Measurements from ENCODE around the gene CMSS1. TPM values are rescaled to one million over a fixed set of nuclear protein-coding genes. Genes with fewer than 3 reads are reported as not detected.

The CMSS1 gene
- total RNA-seq, 1 experiment from 2014 or later, result 64.1 TPM

GRCh38 chr3:100110162-100110561 lies 292.5 kb downstream of the CMSS1 start:
- ChIA-PET CTCF (no interaction called here), POLR2A (no interaction called here), RAD21 (ENCODE audit: low non-redundant PET in 1 of 2, low total read pairs in 2 of 2, uncharacterized antibody in 2 of 2, unreplicated experiment in 2 of 2) (no interaction called here)
- no peaks in the 10 kb centered on the region for H3K4me1 ChIP-seq (ENCODE audit: control insufficient read depth in 1 of 2, insufficient read depth in 2 of 2, low read length in 2 of 2)
- BruUV-seq (replicated peaks), result no TSS peak
- H3K27ac ChIP-seq (ENCODE audit: low read depth, low read length), result no peak overlapping the region
- no peak overlapping the region for H3K9ac ChIP-seq (ENCODE audit: low read length)
- intact Hi-C loops (cut with micrococcal nuclease), result no loop called here
- no peak overlapping the region for H3K4me2 ChIP-seq (ENCODE audit: low read length)
- H3K4me3 ChIP-seq (replicated peaks in 1 of 2; ENCODE audit: low read depth in 1 of 2, low read length in 2 of 2), result no peak overlapping the region
- H3K9me2 ChIP-seq (ENCODE audit: insufficient read depth), result no peaks in the 10 kb centered on the region
- H3K36me3 ChIP-seq (ENCODE audit: control insufficient read depth in 1 of 2, insufficient read depth in 2 of 2, low read length in 2 of 2), result no peaks in the 10 kb centered on the region
- no peaks in the 10 kb centered on the region for H3K79me2 ChIP-seq (ENCODE audit: insufficient read depth, low read length)
- ATAC-seq (no peak), DNase-seq (ENCODE audit: low read depth, low spot score) (no peak)
- H2AFZ ChIP-seq (ENCODE audit: low read depth, low read length, poor library complexity, severe bottlenecking), result no peak overlapping the region
- no peaks in the 10 kb centered on the region for H3K27me3 ChIP-seq (ENCODE audit: insufficient read depth, low read length)
- H4K20me1 ChIP-seq (ENCODE audit: insufficient read depth), result no peaks in the 10 kb centered on the region
- H3K9me3 ChIP-seq (ENCODE audit: control insufficient read depth in 1 of 2, insufficient read depth in 1 of 2, low read depth in 1 of 2, low read length in 2 of 2), result no peaks in the 10 kb centered on the region
- TF ChIP-seq SRF (IDR thresholded peaks at IDR 0.05; ENCODE audit: low read depth), result no peak
- TF ChIP-seq FOSL1 (IDR thresholded peaks at IDR 0.05; ENCODE audit: low read depth), result no peak
- no peak for TF ChIP-seq EZH2phosphoT487 (IDR thresholded peaks at IDR 0.05; ENCODE audit: borderline replicate concordance)
- TF ChIP-seq TCF7L2 (IDR thresholded peaks at IDR 0.05; ENCODE audit: borderline replicate concordance, extremely low read depth, insufficient read depth, insufficient read length), result no peak
- no peak for TF ChIP-seq EGR1 (IDR thresholded peaks at IDR 0.05; ENCODE audit: low read depth)
- no peak for TF ChIP-seq POLR2AphosphoS5 (IDR thresholded peaks at IDR 0.05; ENCODE audit: low read depth, low read length)
- TF ChIP-seq POLR2A (IDR thresholded peaks at IDR 0.05; ENCODE audit: borderline replicate concordance, extremely low read depth, insufficient read depth, insufficient read length), result no peak
- no peak for TF ChIP-seq RAD21 (IDR thresholded peaks at IDR 0.05; ENCODE audit: low read depth)
- no peak for TF ChIP-seq ATF3 (IDR thresholded peaks at IDR 0.05)
- no peak for TF ChIP-seq YY1 (IDR thresholded peaks at IDR 0.05; ENCODE audit: extremely low read depth, insufficient replicate concordance, low read depth, low read length)

DNA sequence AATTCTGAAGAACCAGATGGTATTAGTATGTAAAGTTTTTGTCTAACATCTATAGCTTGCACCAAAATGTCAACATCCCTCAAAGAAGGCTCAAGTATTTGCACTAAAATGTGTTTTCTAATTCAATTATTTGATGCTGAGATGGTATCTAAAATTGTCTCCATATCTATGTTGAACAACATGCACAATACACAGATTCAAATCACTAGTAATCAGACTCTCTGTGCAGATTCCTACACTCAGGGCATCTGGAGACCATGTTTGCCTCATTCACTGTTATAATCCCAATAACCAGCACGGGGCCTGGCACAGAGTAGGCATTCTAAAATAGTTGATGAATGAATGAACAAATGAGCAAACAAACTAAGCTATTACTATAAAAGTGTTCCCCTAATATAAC lies 294.1 kb downstream of the CMSS1 start:
- ChIA-PET CTCF (no interaction called here), POLR2A (no interaction called here), RAD21 (ENCODE audit: low non-redundant PET in 1 of 2, low total read pairs in 2 of 2, uncharacterized antibody in 2 of 2, unreplicated experiment in 2 of 2) (no interaction called here)
- Histone ChIP-seq H3K4me1 (ENCODE audit: control insufficient read depth in 1 of 2, insufficient read depth in 2 of 2, low read length in 2 of 2) (no peaks in the 10 kb centered on the region), H3K27me3 (ENCODE audit: insufficient read depth, low read length) (no peaks in the 10 kb centered on the region), H2AFZ (ENCODE audit: low read depth, low read length, poor library complexity, severe bottlenecking) (no peak overlapping the region), H3K9ac (ENCODE audit: low read length) (no peak overlapping the region), H3K4me2 (ENCODE audit: low read length) (no peak overlapping the region), H3K79me2 (ENCODE audit: insufficient read depth, low read length) (no peaks in the 10 kb centered on the region), H3K9me3 (ENCODE audit: control insufficient read depth in 1 of 2, insufficient read depth in 1 of 2, low read depth in 1 of 2, low read length in 2 of 2) (no peaks in the 10 kb centered on the region), H3K4me3 (replicated peaks in 1 of 2; ENCODE audit: low read depth in 1 of 2, low read length in 2 of 2) (no peak overlapping the region), H3K27ac (ENCODE audit: low read depth, low read length) (no peak overlapping the region), H3K9me2 (ENCODE audit: insufficient read depth) (no peaks in the 10 kb centered on the region), H3K36me3 (ENCODE audit: control insufficient read depth in 1 of 2, insufficient read depth in 2 of 2, low read length in 2 of 2) (no peaks in the 10 kb centered on the region), H4K20me1 (ENCODE audit: insufficient read depth) (no peaks in the 10 kb centered on the region)
- DNase-seq (ENCODE audit: low read depth, low spot score), result no peak
- ATAC-seq, result no peak
- TF ChIP-seq, protein P1, sequence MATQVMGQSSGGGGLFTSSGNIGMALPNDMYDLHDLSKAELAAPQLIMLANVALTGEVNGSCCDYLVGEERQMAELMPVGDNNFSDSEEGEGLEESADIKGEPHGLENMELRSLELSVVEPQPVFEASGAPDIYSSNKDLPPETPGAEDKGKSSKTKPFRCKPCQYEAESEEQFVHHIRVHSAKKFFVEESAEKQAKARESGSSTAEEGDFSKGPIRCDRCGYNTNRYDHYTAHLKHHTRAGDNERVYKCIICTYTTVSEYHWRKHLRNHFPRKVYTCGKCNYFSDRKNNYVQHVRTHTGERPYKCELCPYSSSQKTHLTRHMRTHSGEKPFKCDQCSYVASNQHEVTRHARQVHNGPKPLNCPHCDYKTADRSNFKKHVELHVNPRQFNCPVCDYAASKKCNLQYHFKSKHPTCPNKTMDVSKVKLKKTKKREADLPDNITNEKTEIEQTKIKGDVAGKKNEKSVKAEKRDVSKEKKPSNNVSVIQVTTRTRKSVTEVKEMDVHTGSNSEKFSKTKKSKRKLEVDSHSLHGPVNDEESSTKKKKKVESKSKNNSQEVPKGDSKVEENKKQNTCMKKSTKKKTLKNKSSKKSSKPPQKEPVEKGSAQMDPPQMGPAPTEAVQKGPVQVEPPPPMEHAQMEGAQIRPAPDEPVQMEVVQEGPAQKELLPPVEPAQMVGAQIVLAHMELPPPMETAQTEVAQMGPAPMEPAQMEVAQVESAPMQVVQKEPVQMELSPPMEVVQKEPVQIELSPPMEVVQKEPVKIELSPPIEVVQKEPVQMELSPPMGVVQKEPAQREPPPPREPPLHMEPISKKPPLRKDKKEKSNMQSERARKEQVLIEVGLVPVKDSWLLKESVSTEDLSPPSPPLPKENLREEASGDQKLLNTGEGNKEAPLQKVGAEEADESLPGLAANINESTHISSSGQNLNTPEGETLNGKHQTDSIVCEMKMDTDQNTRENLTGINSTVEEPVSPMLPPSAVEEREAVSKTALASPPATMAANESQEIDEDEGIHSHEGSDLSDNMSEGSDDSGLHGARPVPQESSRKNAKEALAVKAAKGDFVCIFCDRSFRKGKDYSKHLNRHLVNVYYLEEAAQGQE (IDR thresholded peaks at IDR 0.05; ENCODE audit: low read depth), result no peak
- TF ChIP-seq SIN3A (IDR thresholded peaks at IDR 0.05; ENCODE audit: low read depth) (no peak), FOSL1 (IDR thresholded peaks at IDR 0.05; ENCODE audit: low read depth) (no peak), POLR2AphosphoS5 (IDR thresholded peaks at IDR 0.05; ENCODE audit: low read depth, low read length) (no peak), SP1 (IDR thresholded peaks at IDR 0.05; ENCODE audit: low read depth) (no peak), EZH2 (IDR thresholded peaks at IDR 0.05) (no peak)
- BruUV-seq (replicated peaks), result no TSS peak
- intact Hi-C loops (cut with micrococcal nuclease), result no loop called here
